T-helper 22 cell (primary cell): ENCODE results near the gene TRIM41.
A peak's percentile ranks its signal among the peaks of the same experiment; 100 is the strongest.

Experiments used
- DNase-seq: peaks from one replicate; pipeline ENCODE4 v3.0.0-alpha.2; 2020; ENCODE audit warnings: low read depth

The TRIM41 gene

GRCh38 chr5:181233088-181233800 is 10.2 kb downstream of the TRIM41 start:
- no peak for DNase-seq

GRCh38 chr5:181233801-181234454 is 10.8 kb downstream of the TRIM41 start:
- DNase-seq, result no peak

- DNase-seq, result no peak
Observed at GRCh38 chr5:181234455-181235306, 11.6 kb downstream of the TRIM41 start.

GRCh38 chr5:181235323-181235688 is 12.2 kb downstream of the TRIM41 start:
- no peak for DNase-seq

GRCh38 chr5:181235689-181236366 is 12.7 kb downstream of the TRIM41 start:
- no peak for DNase-seq

GRCh38 chr5:181236471-181236870 is 13.4 kb downstream of the TRIM41 start:
- DNase-seq, result no peak

GRCh38 chr5:181236954-181237641 is 14.0 kb downstream of the TRIM41 start:
- DNase-seq, result no peak

GRCh38 chr5:181237729-181238385 is 14.8 kb downstream of the TRIM41 start:
- DNase-seq, result no peak

- no peak for DNase-seq
Observed at GRCh38 chr5:181239062-181239663, 16.1 kb downstream of the TRIM41 start.

- DNase-seq, result no peak
Observed at GRCh38 chr5:181241393-181241975, 18.4 kb downstream of the TRIM41 start.

GRCh38 chr5:181242031-181242451 is 19.0 kb downstream of the TRIM41 start:
- DNase-seq, result no peak

GRCh38 chr5:181243018-181243563 is 20.0 kb downstream of the TRIM41 start:
- no peak for DNase-seq

GRCh38 chr5:181243564-181244343 is 20.7 kb downstream of the TRIM41 start, which contains the start of gene RACK1:
Gene RACK1 (minus strand): TSS chr5:181243906. CDS start chr5:181243800, 106 bp downstream.
- DNase-seq, result peak; percentile 85

GRCh38 chr5:181245427-181246275 is 22.6 kb downstream of the TRIM41 start:
- no peak for DNase-seq

GRCh38 chr5:181246276-181247049 is 23.4 kb downstream of the TRIM41 start:
- DNase-seq, result peak; percentile 64

GRCh38 chr5:181248277-181248676 is 25.2 kb downstream of the TRIM41 start:
- no peak for DNase-seq

GRCh38 chr5:181255276-181255675 is 32.2 kb downstream of the TRIM41 start:
- DNase-seq, result no peak
